Ovary (tissue), 9 donors: ENCODE data around the gene KLF1. TPM values are rescaled to one million over a fixed set of nuclear protein-coding genes. Genes with fewer than 3 reads are reported as not detected.
"Not testable (repeated sequence)": the region's sequence is repeated elsewhere in the genome, so short reads cannot be mapped to it uniquely, and the experiment has no call there.

Source experiments
- DNase-seq, 5 donors: peaks; one replicate each; pipeline ENCODE4 v3.0.0-alpha.2; 2019 to 2020
- H3K27ac ChIP-seq, 2 donors: fragments of 200-600 bp; one replicate each; pipeline versions ENCODE4 v1.5.1 to v1.8.0; 2019 to 2022
- H3K27me3 ChIP-seq: fragments of 200-600 bp; one replicate; pipeline ENCODE4 v1.8.0; 2022
- H3K36me3 ChIP-seq: fragments of 200-600 bp; sonication (generic); one replicate; pipeline ENCODE4 v1.5.1; 2019
- H3K4me1 ChIP-seq: one replicate; pipeline ENCODE4 v1.8.1; 2013; ENCODE audit warnings: mild to moderate bottlenecking, moderate library complexity; ENCODE audit not compliant: insufficient read depth
- H3K4me3 ChIP-seq: fragments of 200-600 bp; sonication (generic); one replicate; pipeline ENCODE4 v1.5.1; 2017
- H3K9me3 ChIP-seq, 2 donors: fragments of 200-600 bp in 1 of 2; sonication (generic) in 1 of 2; one replicate each; pipeline versions ENCODE4 v1.5.1 to v1.8.1; 2013 to 2019; ENCODE audit warnings: mild to moderate bottlenecking in 1 of 2, moderate library complexity in 1 of 2
- EP300 ChIP-seq: sonication (generic); formaldehyde crosslinking; IDR thresholded peaks from one replicate; pipeline ENCODE4 v1.6.1; 2017; ENCODE audit warnings: antibody characterized with exemption
- POLR2A ChIP-seq: fragments of 450-650 bp; IDR thresholded peaks from one replicate; pipeline ENCODE4 v1.6.1; 2017; ENCODE audit warnings: antibody characterized with exemption, mild to moderate bottlenecking, moderate library complexity
- WGBS, 3 donors: extraction: QIAGEN DNeasy Blood & Tissue Kit in 1 of 3; methylation state at CpG; one replicate each; pipeline versions ENCODE4 v1.1.5 to v1.1.7; 2013 to 2017; 5-methylcytosine and 5-hydroxymethylcytosine counted together
- intact Hi-C, 4 donors: fragments of 100-400 bp; cut with DNase I; formaldehyde crosslinking; loops; one replicate each; pipeline versions ENCODE4 v1.11.0 to v1.15.1; 2022 to 2023
- polyA plus RNA-seq, 2 donors: library from polyadenylated mRNA; stranded (reverse); fragments of 200-250 nt in 1 of 2; fragments of 350-450 nt in 1 of 2; fragmentation: Illumina TruSeq in 1 of 2; extraction: RNeasy Lipid Tissue Mini Kit (QIAGEN cat#74804) in 1 of 2; gene quantifications; one replicate each; pipeline ENCODE4 v1.2.3, GENCODE V29; 2013 to 2014
- total RNA-seq, 7 donors: library from RNA; depleted of rRNA in 2 of 7; stranded (reverse); fragments of >200 nt in 2 of 7; fragmentation: NEBNext Ultra II Directional in 3 of 7; extraction: Animal tissue kit (Norgen Biotek cat#: 25700) in 3 of 7; gene quantifications; one replicate each; pipeline versions ENCODE4 v1.1.0 to v1.2.4, GENCODE V29; 2016 to 2023
- TF ChIP-seq, protein P1 (sequence below), 3 donors: fragments of 450-650 bp in 2 of 3; fragments of 200-600 bp in 1 of 3; IDR thresholded peaks; one replicate each; pipeline versions ENCODE4 v1.5.1 to v1.8.0; 2016 to 2022; ENCODE audit warnings: antibody characterized with exemption in 3 of 3, mild to moderate bottlenecking in 1 of 3
- donor health status: DM: no; HTN: no; CAD: no; lungs with moderate emphysema.
- donor health status: DM: no; HTN: no; CAD: no.
- donor health status: Bipolar disorder and iron deficiency.
- donor health status: DM: yes; HTN: yes; CAD: no.
- donor health status: DM: no; HTN: no; CAD: no.
- donor health status: DM: yes; HTN: yes; CAD: no.

Gene KLF1
- total and polyA plus RNA-seq, 9 donors = 0.13 TPM; not detected in 8

DNA sequence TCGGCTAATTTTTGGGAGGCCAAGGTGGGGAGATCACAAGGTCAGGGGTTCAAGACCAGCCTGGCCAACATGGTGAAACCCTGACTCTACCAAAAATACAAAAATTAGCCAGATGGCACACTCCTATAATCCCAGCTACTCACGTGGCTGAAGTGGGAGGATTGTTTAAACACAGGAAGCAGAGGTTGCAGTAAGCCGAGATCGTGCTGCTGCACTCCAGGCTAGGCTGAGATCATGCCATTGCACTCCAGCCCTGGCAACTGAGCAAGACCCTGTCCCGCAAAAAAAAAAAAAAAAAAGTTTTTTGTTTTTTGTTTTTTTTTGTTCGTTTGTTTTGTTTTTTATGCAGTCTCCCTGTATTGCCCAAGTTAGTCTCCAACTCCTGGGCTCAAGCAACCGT, 27.5 kb downstream of the KLF1 start:
- H3K4me1 ChIP-seq = no peaks in the 10 kb centered on the region
- TF ChIP-seq POLR2A = no peak
- TF ChIP-seq EP300 = no peak
- TF ChIP-seq, protein P1, sequence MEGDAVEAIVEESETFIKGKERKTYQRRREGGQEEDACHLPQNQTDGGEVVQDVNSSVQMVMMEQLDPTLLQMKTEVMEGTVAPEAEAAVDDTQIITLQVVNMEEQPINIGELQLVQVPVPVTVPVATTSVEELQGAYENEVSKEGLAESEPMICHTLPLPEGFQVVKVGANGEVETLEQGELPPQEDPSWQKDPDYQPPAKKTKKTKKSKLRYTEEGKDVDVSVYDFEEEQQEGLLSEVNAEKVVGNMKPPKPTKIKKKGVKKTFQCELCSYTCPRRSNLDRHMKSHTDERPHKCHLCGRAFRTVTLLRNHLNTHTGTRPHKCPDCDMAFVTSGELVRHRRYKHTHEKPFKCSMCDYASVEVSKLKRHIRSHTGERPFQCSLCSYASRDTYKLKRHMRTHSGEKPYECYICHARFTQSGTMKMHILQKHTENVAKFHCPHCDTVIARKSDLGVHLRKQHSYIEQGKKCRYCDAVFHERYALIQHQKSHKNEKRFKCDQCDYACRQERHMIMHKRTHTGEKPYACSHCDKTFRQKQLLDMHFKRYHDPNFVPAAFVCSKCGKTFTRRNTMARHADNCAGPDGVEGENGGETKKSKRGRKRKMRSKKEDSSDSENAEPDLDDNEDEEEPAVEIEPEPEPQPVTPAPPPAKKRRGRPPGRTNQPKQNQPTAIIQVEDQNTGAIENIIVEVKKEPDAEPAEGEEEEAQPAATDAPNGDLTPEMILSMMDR (IDR thresholded peaks at IDR 0.05) = no peak
- no peak overlapping the region for H3K4me3 ChIP-seq
- WGBS, 3 donors = 28 to 48% (median 37%) methylated on average over 7 of the region's 7 CpGs
- H3K9me3 ChIP-seq = peaks cover 0 to 3% of the 10 kb centered on the region in 2 donors
- intact Hi-C loops = no loop called here
- no peaks in the 10 kb centered on the region for H3K36me3 ChIP-seq
- no peaks in the 10 kb centered on the region for H3K27me3 ChIP-seq
- no peak overlapping the region for H3K27ac ChIP-seq
- no peak for DNase-seq

DNA sequence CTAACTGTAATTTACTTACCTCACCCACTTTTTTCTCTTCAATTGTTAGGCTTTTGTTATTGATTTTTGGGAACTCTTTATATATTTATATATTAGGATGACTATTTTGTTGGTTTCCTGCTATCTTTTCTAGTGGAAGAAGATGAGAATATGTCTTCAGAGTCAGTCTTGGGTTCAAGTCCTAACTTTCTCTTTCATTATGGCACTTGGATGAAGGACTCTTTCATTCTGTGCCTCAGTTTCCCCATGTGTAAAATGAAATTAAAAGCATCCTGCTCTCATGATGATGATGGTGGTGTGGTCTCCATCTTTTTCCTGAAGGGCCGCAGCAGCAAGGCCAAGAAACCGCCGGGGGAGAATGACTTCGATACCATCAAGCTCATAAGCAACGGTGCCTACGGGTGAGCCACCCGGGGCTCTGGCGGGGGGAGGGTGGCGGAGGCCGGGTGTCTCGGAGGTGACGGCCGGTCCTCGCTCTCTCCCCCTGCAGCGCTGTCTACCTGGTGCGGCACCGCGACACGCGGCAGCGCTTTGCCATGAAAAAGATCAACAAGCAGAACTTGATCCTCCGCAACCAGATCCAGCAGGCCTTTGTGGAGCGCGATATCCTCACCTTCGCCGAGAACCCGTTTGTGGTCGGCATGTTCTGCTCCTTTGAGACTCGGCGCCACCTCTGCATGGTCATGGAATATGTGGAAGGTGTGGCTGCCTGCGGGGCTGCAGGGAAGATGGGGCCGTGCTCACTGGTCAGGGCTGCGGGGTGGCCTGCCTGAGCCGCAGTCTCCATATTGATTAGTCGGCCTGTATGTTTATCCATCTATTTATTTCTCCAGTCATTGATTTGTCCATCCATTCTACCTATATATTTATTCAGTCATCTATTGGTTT, 28.7 kb downstream of the KLF1 start:
- intact Hi-C loops = no loop called here

DNA sequence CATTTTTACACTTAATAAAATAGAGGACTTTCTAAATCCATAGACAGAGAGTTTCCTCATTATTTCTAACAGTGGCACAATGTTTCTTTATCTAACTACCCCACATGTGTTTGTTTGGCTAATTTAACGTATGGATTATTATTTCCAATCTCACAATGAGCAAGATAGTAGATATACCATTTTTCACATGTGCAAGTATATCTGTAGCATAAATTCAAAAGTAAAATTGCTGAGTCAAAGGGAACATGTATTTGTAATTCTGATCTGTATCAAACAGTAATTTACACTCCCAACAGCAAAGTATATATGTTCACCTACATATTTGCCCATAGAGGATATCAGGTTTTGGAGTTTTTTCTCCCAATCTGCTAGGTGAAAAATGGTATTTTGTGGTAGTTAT, 30.3 kb downstream of the KLF1 start:
- no peaks in the 10 kb centered on the region for H3K36me3 ChIP-seq
- no peak for DNase-seq
- H3K4me3 ChIP-seq = no peak overlapping the region
- TF ChIP-seq, protein P1 (IDR thresholded peaks at IDR 0.05) = no peak
- TF ChIP-seq EP300 (no peak), POLR2A (no peak)
- no peak overlapping the region for H3K27ac ChIP-seq
- no peaks in the 10 kb centered on the region for H3K27me3 ChIP-seq
- peaks cover 0 to 3% of the 10 kb centered on the region in 2 donors for H3K9me3 ChIP-seq
- 52 to 71% (median 63%) methylated on average over 1 of the region's 1 CpG for WGBS, 3 donors
- H3K4me1 ChIP-seq = no peaks in the 10 kb centered on the region
- intact Hi-C loops = no loop called here

More for the DNA sequence above, 28.7 kb downstream of the KLF1 start:
- Histone ChIP-seq H3K9me3 (peaks cover 0 to 3% of the 10 kb centered on the region in 2 donors), H3K27ac (no peak overlapping the region), H3K4me1 (no peaks in the 10 kb centered on the region), H3K4me3 (no peak overlapping the region), H3K27me3 (no peaks in the 10 kb centered on the region), H3K36me3 (no peaks in the 10 kb centered on the region)
- TF ChIP-seq, protein P1 (IDR thresholded peaks at IDR 0.05) = no peak
- TF ChIP-seq EP300 = no peak
- no peak for TF ChIP-seq POLR2A
- 91 to 92% (median 92%) methylated on average over 35 of the region's 35 CpGs for WGBS, 3 donors
- no peak for DNase-seq

DNA sequence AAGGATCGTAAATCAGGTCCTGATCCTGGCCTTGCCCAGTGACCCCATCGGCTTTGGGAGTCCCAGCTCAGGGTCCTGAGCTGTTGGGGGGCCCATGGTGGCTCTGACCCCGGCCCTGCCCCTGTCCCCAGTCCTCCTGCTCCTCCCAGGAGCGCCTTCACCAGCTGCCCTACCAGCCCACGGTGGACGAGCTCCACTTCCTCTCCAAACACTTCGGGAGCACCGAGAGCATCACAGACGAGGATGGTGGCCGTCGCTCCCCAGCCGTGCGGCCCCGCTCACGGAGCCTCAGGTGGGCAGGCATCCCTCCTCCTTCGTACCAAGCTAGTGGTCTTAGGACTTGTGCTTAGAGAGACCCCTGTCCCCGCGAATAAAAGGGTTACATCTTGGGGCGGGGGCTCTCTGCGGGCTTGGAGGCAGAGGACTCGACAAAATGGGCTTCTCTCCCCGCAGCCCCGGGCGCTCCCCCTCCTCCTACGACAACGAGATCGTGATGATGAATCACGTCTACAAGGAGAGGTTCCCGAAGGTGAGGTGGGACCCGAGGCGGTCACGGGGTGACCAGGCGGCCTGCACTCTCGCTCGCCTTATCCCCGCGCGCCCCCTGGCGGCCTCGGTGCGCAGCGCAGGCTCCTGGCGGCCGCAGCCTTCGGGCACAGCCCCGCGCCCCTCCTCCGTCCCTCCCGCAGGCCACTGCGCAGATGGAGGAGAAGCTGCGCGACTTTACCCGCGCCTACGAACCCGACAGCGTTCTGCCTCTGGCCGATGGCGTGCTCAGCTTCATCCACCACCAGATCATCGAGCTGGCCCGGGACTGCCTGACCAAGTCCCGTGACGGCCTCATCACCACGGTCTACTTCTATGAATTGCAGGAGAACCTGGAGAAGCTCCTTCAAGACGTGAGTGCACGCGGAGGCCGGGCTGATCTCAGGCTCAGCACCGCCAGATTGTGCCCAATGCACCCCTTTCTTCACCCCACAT, 39.6 kb downstream of the KLF1 start:
- H3K4me1 ChIP-seq = no peaks in the 10 kb centered on the region
- no peaks in the 10 kb centered on the region for H3K36me3 ChIP-seq
- peak; percentile 76 to 92 (median 87) for DNase-seq
- H3K9me3 ChIP-seq = no peaks in the 10 kb centered on the region
- intact Hi-C loops = loop anchor here (5.0 kb wide), 2 partner anchors 80 to 85 kb away; no protein-coding TSS in a partner anchor
- no peak for TF ChIP-seq EP300
- TF ChIP-seq, protein P1 (IDR thresholded peaks at IDR 0.05) = peak; percentile 87 to 99 (median 99)
- TF ChIP-seq POLR2A = no peak
- H3K4me3 ChIP-seq = no peak overlapping the region
- no peaks in the 10 kb centered on the region for H3K27me3 ChIP-seq
- H3K27ac ChIP-seq = no peak overlapping the region
- 9 to 12% (median 9%) methylated on average over 60 to 69 of the region's 69 CpGs for WGBS, 3 donors

DNA sequence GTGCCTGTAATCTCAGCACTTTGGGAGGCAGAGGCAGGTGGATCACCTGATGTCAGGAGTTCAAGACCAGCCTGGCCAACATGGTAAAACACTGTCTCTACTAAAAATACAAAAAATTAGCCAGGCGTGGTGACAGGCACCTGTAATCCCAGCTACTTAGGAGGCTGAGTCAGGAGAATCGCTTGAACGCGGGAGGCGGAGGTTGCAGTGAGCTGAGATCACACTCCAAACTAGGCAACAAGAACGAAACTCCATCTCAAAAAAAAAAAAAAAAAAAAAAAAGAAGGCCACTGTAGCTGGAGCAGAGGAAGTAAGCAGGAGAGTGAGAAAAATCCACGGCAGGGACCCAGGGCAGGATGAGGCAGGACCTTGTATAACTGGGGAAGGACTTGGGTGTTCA, 40.4 kb downstream of the KLF1 start:
- 79 to 84% (median 82%) methylated on average over 7 of the region's 7 CpGs for WGBS, 3 donors
- H3K27ac ChIP-seq, H3K4me3 ChIP-seq, H3K9me3 ChIP-seq, H3K36me3 ChIP-seq, DNase-seq, H3K4me1 ChIP-seq, H3K27me3 ChIP-seq: not testable (repeated sequence)
- intact Hi-C loops = loop anchor here (5.0 kb wide), 2 partner anchors 79 to 84 kb away; no protein-coding TSS in a partner anchor
